ENCODE data around the gene ASTL.

Gene ASTL

GRCh38 chr2:96148410-96149217 lies 10.3 kb upstream of the ASTL start (continued):
- TF ChIP-seq TSHZ2 (CRISPR knock-in tag; IDR thresholded peaks at IDR 0.05) (peak; percentile 35; the same call in 1 of the 2 replicates), ESRRG (CRISPR knock-in tag; IDR thresholded peaks at IDR 0.05) (no peak), CREB5 (CRISPR knock-in tag; IDR thresholded peaks at IDR 0.05; ENCODE audit: low read depth) (no peak), ISL1 (CRISPR knock-in tag; IDR thresholded peaks at IDR 0.05) (no peak)

GRCh38 chr2:96147593-96148201 lies 9.4 kb upstream of the ASTL start:
- TF ChIP-seq ESRRG (CRISPR knock-in tag; IDR thresholded peaks at IDR 0.05) (no peak), SNAI2 (CRISPR knock-in tag; IDR thresholded peaks at IDR 0.05) (0 out of 2 replicates have a peak, but pooled peaks have one; percentile 30)
- peak; percentile 1; the same call in 2 of the 3 replicates for ATAC-seq

- TF ChIP-seq ZFP30 (CRISPR knock-in tag; IDR thresholded peaks at IDR 0.05) (0 out of 2 replicates have a peak, but pooled peaks have one; percentile 12), GLIS3 (CRISPR knock-in tag; IDR thresholded peaks at IDR 0.05) (peak; percentile 18; the same call in 1 of the 2 replicates), PPARA (CRISPR knock-in tag; IDR thresholded peaks at IDR 0.05; ENCODE audit: borderline replicate concordance) (peak; percentile 22; the same call in 1 of the 2 replicates), ZC3H10 (CRISPR knock-in tag; IDR thresholded peaks at IDR 0.05) (no peak), ZNF70 (CRISPR knock-in tag; IDR thresholded peaks at IDR 0.05) (peak; percentile 57; the same call in 1 of the 2 replicates), TSHZ2 (CRISPR knock-in tag; IDR thresholded peaks at IDR 0.05) (peak; percentile 73; the same call in 1 of the 2 replicates), CREB5 (CRISPR knock-in tag; IDR thresholded peaks at IDR 0.05; ENCODE audit: low read depth) (no peak), TCF4 (CRISPR knock-in tag; IDR thresholded peaks at IDR 0.05; ENCODE audit: borderline replicate concordance) (peak; percentile 89), POU6F1 (CRISPR knock-in tag; IDR thresholded peaks at IDR 0.05; ENCODE audit: borderline replicate concordance, low read depth) (no peak), ZNF8 (CRISPR knock-in tag; IDR thresholded peaks at IDR 0.05) (no peak), SNAI2 (CRISPR knock-in tag; IDR thresholded peaks at IDR 0.05) (no peak), ZFP3 (CRISPR knock-in tag; IDR thresholded peaks at IDR 0.05) (peak; percentile 67; the same call in 1 of the 2 replicates)
- peak; percentile 78 for ATAC-seq
Observed at GRCh38 chr2:96146881-96147592, 8.7 kb upstream of the ASTL start.
